IPS-18a (cell line): ENCODE measurements around the gene DPYD.

Experiments used
- H3K27ac ChIP-seq: one replicate; pipeline ENCODE4 v1.5.1; 2013; ENCODE audit warnings: low read length
- H3K27me3 ChIP-seq: one replicate; pipeline ENCODE4 v1.6.1; 2013; ENCODE audit warnings: mild to moderate bottlenecking, low read length; ENCODE audit not compliant: control insufficient read depth, insufficient read depth
- H3K36me3 ChIP-seq: one replicate; pipeline ENCODE4 v1.6.1; 2013; ENCODE audit warnings: low read depth, low read length; ENCODE audit not compliant: control insufficient read depth
- H3K4me1 ChIP-seq: one replicate; pipeline ENCODE4 v1.6.1; 2013; ENCODE audit warnings: low read depth, low read length; ENCODE audit not compliant: control insufficient read depth
- H3K4me3 ChIP-seq: one replicate; pipeline ENCODE4 v1.5.1; 2013; ENCODE audit warnings: low read length
- H3K9ac ChIP-seq: one replicate; pipeline ENCODE4 v1.6.1; 2013; ENCODE audit warnings: mild to moderate bottlenecking, low read length, moderate library complexity
- H3K9me3 ChIP-seq: one replicate; pipeline ENCODE4 v1.6.1; 2013; ENCODE audit warnings: low read depth, low read length; ENCODE audit not compliant: control insufficient read depth

The DPYD gene

DNA sequence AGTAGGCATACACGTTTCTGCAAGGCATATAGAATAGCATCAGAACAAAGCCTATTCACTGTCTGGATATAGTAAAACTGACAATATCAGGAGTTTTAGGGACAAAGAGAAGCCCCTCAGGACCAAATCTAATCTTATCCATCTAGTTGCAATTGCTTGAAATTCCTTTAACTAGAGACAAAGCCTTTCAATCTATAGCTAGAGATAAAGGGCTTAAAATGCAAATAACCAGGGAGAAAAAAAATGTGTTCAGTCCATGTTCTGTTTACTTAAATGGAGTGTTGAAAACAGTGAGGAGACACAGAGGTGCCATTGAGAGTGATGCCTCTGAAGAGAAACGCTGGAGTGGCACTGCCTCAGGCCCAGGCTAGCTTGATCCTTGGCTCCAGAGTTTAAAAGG, 286.1 kb downstream of the DPYD start:
- Histone ChIP-seq H3K27me3 (no peaks in the 10 kb centered on the region), H3K27ac (no peak overlapping the region), H3K36me3 (no peaks in the 10 kb centered on the region), H3K4me3 (no peak overlapping the region), H3K9ac (no peak overlapping the region), H3K4me1 (no peaks in the 10 kb centered on the region), H3K9me3 (no peaks in the 10 kb centered on the region)

DNA sequence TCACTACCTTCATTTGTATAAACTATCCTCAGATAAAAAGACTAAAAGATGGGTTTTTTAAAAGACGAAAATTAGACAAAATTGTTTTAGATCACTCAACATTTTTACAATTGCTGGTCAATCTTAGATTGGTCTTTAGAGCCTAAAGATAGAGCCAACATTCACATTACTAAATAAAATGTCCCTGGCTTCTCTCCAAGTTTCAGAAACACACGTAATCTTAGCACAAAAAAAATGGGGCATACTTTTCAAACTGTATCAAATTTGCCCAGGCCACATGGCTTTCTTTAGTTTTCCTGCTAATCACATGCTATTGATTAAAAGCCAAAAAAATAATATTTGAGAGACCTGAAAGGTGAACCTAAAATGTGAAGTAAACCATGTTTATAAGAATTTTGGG, 288.1 kb downstream of the DPYD start:
- H3K27me3 ChIP-seq = no peaks in the 10 kb centered on the region
- H3K4me1 ChIP-seq = no peaks in the 10 kb centered on the region
- H3K9ac ChIP-seq = no peak overlapping the region
- no peak overlapping the region for H3K4me3 ChIP-seq
- no peaks in the 10 kb centered on the region for H3K36me3 ChIP-seq
- no peaks in the 10 kb centered on the region for H3K9me3 ChIP-seq
- no peak overlapping the region for H3K27ac ChIP-seq

DNA sequence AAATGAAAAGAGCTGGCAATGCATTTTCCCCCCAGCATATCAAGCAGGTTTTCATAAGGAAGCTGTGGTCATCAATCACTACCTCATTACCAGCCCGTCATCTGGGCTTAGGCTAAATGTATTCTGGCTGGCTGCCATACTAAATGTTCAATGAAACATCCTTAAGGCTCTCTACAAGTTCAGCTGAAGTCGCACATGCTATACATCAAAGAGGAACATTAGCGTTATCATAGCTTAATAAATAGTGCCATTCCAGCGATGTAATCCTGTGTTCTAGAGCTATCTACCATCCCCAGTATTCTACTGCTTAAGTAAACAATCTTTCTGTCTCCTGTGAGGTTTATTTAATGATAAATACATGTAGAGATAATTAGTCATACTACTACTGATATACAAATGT, 288.8 kb downstream of the DPYD start:
- Histone ChIP-seq H3K9me3 (no peaks in the 10 kb centered on the region), H3K36me3 (no peaks in the 10 kb centered on the region), H3K27me3 (no peaks in the 10 kb centered on the region), H3K4me1 (no peaks in the 10 kb centered on the region), H3K27ac (no peak overlapping the region), H3K4me3 (no peak overlapping the region), H3K9ac (no peak overlapping the region)

DNA sequence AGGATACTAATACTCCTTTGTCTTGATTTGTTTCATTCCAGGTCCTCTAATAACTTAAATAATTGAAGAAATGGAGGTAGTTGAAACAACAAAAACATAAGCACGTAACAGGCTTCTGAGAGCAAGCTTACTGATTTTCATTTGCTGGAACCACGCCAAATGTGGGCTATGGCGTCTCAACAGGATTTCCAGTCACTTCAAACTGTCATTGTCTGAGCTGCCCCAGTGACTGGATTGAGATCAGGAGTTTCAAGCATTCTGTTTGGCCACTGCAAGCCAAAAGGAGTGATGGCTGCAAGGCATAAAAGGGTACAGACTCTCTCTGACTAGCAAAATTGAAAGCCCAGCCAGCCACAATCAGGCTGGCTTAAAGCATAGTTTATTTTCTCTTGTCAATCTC, 289.9 kb downstream of the DPYD start:
- H3K27ac ChIP-seq = no peak overlapping the region
- H3K27me3 ChIP-seq = no peaks in the 10 kb centered on the region
- H3K4me3 ChIP-seq = no peak overlapping the region
- no peaks in the 10 kb centered on the region for H3K9me3 ChIP-seq
- H3K9ac ChIP-seq = no peak overlapping the region
- no peaks in the 10 kb centered on the region for H3K4me1 ChIP-seq
- no peaks in the 10 kb centered on the region for H3K36me3 ChIP-seq

DNA sequence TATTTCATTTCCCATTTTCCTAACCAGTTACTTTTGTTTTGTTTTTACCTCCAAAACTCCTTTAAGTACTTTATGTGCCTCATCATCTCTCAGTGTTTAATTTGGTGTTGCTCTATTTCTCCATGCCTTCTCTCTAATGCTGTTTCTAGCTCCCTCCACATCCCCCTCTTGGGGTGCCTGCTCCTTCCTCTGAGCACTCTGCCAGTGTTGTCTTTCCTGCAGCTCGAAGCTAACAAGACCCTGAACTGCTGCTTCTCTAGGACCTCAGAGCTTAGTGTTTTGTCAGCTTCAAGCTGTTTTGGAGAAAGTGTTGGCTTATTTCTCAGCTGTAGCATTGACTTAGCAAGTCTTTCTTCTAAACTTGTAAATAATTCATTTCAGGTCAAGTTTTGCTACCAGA, 290.6 kb downstream of the DPYD start:
- Histone ChIP-seq H3K4me3 (no peak overlapping the region), H3K9ac (no peak overlapping the region), H3K9me3 (no peaks in the 10 kb centered on the region), H3K27ac (no peak overlapping the region), H3K36me3 (no peaks in the 10 kb centered on the region), H3K27me3 (no peaks in the 10 kb centered on the region), H3K4me1 (no peaks in the 10 kb centered on the region)

DNA sequence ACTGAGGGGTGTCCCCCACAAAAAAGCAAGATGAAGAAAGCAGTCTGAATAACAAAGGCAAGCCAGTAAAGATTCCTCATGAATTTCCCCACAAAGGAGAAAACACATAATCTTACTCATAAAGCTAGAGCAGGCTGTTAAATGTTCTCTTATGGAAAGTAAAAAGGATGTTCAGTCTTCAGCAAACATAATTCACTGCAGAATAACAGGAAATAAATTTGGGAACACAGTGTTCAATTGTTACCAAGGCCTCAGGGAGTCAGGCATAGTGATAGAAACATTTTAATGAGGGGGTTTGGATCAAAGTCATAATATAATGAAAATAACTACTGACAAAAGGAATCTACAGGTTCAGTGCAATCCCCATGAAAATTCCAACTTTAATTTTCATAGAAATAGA, 297.6 kb downstream of the DPYD start:
- H3K9ac ChIP-seq = no peak overlapping the region
- no peak overlapping the region for H3K27ac ChIP-seq

DNA sequence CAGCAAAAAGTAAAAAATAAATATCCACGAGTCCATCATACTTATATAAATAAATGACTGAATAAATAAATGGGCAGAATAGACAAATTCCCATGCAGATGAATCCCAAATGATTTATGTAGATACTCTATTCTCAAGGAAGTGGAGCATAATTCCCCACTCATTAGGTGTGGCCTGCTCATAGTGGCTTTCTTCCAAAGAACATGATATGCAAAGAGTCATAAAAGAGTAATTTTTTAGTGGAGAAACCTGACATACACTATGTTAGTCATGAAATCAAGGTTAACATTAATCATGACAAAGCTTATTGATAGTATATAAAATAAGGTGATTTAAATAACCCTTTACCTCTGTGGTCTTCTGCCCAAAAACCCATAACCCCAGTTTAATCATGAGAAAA, 298.9 kb downstream of the DPYD start:
- H3K27me3 ChIP-seq = no peaks in the 10 kb centered on the region
- H3K4me1 ChIP-seq = peaks cover 8% of the 10 kb centered on the region
- H3K36me3 ChIP-seq = no peaks in the 10 kb centered on the region
- no peak overlapping the region for H3K9ac ChIP-seq
- no peak overlapping the region for H3K27ac ChIP-seq
- no peak overlapping the region for H3K4me3 ChIP-seq
- no peaks in the 10 kb centered on the region for H3K9me3 ChIP-seq

More for the DNA sequence above, 297.6 kb downstream of the DPYD start:
- no peaks in the 10 kb centered on the region for H3K36me3 ChIP-seq
- no peaks in the 10 kb centered on the region for H3K27me3 ChIP-seq
- H3K4me1 ChIP-seq = peaks cover 8% of the 10 kb centered on the region
- no peak overlapping the region for H3K4me3 ChIP-seq
- H3K9me3 ChIP-seq = no peaks in the 10 kb centered on the region

DNA sequence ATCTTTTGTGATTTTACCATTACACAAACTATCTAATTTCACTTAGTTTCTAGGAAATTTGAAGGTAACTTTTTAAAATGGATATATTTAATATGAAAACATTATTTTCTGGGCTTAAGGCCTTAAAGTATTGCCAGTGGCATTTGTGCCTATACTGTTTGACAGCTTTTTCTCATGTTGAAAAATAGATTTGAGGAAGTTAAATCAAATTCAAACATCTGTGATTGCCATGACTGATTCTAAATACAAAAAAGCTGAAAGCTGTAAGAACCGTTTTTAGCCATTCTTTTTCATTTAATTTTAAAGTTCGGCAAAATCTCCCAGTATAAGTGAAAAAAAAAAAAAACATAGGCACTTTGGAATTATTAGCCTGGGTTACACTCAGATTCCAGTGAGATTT, 301.1 kb downstream of the DPYD start:
- H3K9me3 ChIP-seq = no peaks in the 10 kb centered on the region
- H3K27ac ChIP-seq = no peak overlapping the region
- peaks cover 8% of the 10 kb centered on the region for H3K4me1 ChIP-seq
- no peaks in the 10 kb centered on the region for H3K27me3 ChIP-seq
- no peak overlapping the region for H3K9ac ChIP-seq
- no peaks in the 10 kb centered on the region for H3K36me3 ChIP-seq
- H3K4me3 ChIP-seq = no peak overlapping the region

DNA sequence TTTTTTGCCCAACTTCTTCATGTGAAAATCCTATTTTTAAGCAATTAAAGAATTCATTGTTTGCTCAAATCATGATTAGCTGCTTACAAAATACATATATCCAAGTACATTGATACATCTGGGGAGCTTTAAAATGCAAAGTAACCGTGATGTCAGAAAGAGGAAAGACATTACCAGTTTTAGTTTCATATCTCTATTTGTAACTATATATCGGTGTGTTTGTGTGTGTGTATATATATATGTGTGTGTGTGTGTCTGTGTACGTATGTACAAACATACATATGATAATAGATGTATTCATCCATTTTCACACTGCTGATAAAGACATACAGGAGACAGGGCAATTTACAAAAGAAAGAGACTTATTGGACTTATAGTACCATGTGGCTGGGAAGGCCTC, 310.1 kb downstream of the DPYD start:
- no peak overlapping the region for H3K9ac ChIP-seq
- H3K4me1 ChIP-seq = no peaks in the 10 kb centered on the region
- H3K27me3 ChIP-seq = no peaks in the 10 kb centered on the region
- H3K9me3 ChIP-seq = no peaks in the 10 kb centered on the region
- no peak overlapping the region for H3K27ac ChIP-seq
- H3K36me3 ChIP-seq = no peaks in the 10 kb centered on the region
- H3K4me3 ChIP-seq = no peak overlapping the region

DNA sequence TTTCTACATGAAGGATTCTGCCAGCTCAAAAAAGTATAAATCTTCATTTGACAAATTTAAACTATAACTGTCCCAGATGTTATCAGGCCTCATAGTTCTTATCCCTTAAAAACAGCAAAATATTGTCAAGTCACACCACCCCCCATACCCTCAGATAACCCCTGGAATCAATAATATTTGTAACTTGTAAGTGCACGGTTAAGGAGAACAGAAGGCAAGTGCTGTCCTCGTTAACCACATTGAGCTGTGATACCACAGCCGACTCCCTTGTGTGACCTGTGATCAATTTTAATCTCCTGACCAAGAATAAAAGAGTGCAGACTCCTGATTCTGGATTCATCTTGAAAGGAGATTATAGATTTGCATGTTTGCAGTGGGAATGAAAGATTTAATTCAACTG, 310.7 kb downstream of the DPYD start:
- no peaks in the 10 kb centered on the region for H3K27me3 ChIP-seq
- no peak overlapping the region for H3K9ac ChIP-seq
- H3K4me3 ChIP-seq = no peak overlapping the region
- no peaks in the 10 kb centered on the region for H3K36me3 ChIP-seq
- no peaks in the 10 kb centered on the region for H3K4me1 ChIP-seq
- no peaks in the 10 kb centered on the region for H3K9me3 ChIP-seq
- no peak overlapping the region for H3K27ac ChIP-seq

DNA sequence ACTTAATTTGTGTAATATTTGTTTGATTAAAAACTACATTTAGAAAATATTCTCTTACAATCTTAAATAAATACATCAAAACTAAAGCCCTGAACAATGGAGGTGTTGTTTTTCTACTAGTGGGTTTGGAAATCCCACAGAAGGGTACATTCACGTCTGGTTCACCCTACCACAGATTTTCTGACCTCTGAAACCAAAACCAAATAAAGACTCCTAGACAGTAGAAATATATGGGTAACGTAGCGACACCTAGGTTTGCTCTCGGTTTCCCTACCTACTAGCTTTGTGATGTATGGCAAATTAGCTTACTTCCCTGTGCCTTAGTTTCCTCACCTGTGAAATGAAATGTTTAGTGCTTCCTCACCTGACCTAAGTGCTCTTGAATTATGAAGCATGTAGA, 312.6 kb downstream of the DPYD start:
- no peak overlapping the region for H3K9ac ChIP-seq
- H3K4me1 ChIP-seq = no peaks in the 10 kb centered on the region
- H3K9me3 ChIP-seq = no peaks in the 10 kb centered on the region
- H3K27me3 ChIP-seq = no peaks in the 10 kb centered on the region
- H3K4me3 ChIP-seq = no peak overlapping the region
- H3K36me3 ChIP-seq = no peaks in the 10 kb centered on the region
- H3K27ac ChIP-seq = no peak overlapping the region

DNA sequence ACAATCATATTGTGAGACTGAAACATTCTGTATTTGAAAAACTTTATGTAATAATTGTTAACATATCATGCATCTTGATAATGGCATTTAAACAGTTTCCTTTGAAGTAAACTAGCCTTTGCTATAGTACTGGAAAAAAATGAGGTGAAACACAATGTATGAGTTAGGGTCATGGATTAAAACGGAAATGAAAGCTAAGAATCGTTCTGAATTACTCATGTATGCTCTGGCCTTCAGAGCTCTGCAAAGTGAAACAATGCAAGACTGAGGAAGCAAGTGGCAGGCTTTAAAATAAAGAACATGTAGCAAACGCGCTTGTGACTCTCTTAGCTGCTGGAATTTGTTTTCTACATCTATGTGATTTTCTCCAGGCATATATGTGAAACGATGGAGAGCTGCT, 317.1 kb downstream of the DPYD start:
- no peaks in the 10 kb centered on the region for H3K4me1 ChIP-seq
- no peak overlapping the region for H3K4me3 ChIP-seq
- no peak overlapping the region for H3K27ac ChIP-seq
- H3K36me3 ChIP-seq = no peaks in the 10 kb centered on the region
- H3K9ac ChIP-seq = no peak overlapping the region
- no peaks in the 10 kb centered on the region for H3K27me3 ChIP-seq
- no peaks in the 10 kb centered on the region for H3K9me3 ChIP-seq

DNA sequence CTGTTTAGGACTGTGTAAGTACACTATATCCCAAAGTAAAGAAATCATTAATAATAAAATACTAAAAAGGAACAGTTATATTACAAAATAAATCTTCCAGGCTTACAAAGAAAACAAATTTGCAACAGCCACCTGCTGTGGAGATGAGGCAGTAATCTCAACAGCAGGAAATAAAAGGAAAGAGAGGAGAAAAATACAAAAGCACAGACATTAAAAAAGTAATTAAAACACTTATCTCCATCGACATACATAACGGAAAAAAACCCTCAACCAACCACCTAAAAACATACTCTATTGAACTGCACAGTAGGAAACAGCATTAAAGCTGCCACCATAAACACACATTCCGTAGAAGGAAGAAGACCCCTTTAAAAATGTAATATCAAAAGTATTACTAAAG, 317.6 kb downstream of the DPYD start:
- no peaks in the 10 kb centered on the region for H3K27me3 ChIP-seq
- no peak overlapping the region for H3K27ac ChIP-seq
- no peaks in the 10 kb centered on the region for H3K9me3 ChIP-seq
- H3K4me1 ChIP-seq = no peaks in the 10 kb centered on the region
- no peak overlapping the region for H3K9ac ChIP-seq
- no peaks in the 10 kb centered on the region for H3K36me3 ChIP-seq
- H3K4me3 ChIP-seq = no peak overlapping the region
